ENCODE results near the gene RAET1G. TPM values are rescaled to one million over a fixed set of nuclear protein-coding genes. Genes with fewer than 3 reads are reported as not detected.

RAET1G gene
- total and polyA plus RNA-seq, 9 of the 15 experiments (the other 6 are each of a cell fraction or from before 2014, with no cell fraction given): 0.11 TPM; not detected in 8

DNA sequence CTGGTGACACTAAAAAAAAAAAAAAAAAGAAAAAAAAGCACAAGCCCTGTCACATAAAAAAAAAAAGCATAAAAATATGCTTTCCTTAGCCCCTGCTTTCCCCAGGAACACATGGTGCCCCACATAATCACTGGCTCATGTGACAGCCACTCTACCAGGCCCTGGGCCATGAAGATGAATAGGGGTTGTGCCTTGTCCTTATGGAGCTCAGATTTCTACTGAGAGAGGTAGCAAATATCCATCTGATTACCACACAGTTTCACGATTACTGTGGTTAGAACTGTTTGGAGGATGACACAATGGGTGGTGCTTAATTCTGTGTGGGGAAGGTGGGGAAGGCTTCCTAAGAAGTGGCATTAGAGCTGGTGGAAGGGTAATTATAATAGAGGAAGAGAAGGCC is 34.3 kb downstream of the RAET1G start (continued):
- TF ChIP-seq ZNF12 (CRISPR knock-in tag; IDR thresholded peaks at IDR 0.05) (no peak), NCOA2 (IDR thresholded peaks at IDR 0.05; ENCODE audit: partially characterized antibody in 2 of 2) (no peak), MAFG (tag; conservative IDR thresholded peaks at IDR 0.05) (no peak), BCL6 (CRISPR knock-in tag; IDR thresholded peaks at IDR 0.05) (no peak), KAT2B (IDR thresholded peaks at IDR 0.05; ENCODE audit: low read depth, low read length) (no peak)
- TF ChIP-seq, protein P1, sequence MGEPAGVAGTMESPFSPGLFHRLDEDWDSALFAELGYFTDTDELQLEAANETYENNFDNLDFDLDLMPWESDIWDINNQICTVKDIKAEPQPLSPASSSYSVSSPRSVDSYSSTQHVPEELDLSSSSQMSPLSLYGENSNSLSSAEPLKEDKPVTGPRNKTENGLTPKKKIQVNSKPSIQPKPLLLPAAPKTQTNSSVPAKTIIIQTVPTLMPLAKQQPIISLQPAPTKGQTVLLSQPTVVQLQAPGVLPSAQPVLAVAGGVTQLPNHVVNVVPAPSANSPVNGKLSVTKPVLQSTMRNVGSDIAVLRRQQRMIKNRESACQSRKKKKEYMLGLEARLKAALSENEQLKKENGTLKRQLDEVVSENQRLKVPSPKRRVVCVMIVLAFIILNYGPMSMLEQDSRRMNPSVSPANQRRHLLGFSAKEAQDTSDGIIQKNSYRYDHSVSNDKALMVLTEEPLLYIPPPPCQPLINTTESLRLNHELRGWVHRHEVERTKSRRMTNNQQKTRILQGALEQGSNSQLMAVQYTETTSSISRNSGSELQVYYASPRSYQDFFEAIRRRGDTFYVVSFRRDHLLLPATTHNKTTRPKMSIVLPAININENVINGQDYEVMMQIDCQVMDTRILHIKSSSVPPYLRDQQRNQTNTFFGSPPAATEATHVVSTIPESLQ (CRISPR knock-in tag; IDR thresholded peaks at IDR 0.05): no peak

DNA sequence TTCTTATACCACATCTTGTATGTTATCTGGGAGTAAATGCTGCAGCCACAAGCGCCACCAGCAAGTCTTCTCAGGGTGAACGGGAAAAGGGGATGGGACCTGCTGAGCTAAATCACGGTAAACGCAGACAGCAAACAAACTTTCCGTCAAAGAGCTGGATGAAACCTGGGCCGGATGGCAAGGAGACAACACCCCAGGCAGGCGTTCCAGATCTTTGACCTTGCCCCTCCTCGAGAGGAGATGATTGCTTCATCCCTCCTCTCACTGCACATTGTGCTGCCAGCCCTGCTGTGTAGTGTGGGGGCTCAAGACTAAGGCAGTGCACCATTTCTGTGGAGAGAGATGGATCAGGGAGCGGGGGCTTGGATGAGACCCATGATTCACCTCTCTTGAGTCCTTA is 34.8 kb downstream of the RAET1G start:
- no peak for TF ChIP-seq SMARCA5 (IDR thresholded peaks at IDR 0.05)
- TF ChIP-seq, protein P2, sequence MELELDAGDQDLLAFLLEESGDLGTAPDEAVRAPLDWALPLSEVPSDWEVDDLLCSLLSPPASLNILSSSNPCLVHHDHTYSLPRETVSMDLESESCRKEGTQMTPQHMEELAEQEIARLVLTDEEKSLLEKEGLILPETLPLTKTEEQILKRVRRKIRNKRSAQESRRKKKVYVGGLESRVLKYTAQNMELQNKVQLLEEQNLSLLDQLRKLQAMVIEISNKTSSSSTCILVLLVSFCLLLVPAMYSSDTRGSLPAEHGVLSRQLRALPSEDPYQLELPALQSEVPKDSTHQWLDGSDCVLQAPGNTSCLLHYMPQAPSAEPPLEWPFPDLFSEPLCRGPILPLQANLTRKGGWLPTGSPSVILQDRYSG (tag; conservative IDR thresholded peaks at IDR 0.05; ENCODE audit: low read depth): no peak
- TF ChIP-seq C11orf30 (IDR thresholded peaks at IDR 0.05; ENCODE audit: low read depth): no peak
- Histone ChIP-seq H3K4me3 (no peak overlapping the region), H3K4me1 (replicated peaks in 1 of 2; ENCODE audit: control insufficient read depth in 2 of 2, insufficient read depth in 2 of 2, low read length in 2 of 2) (no peaks in the 10 kb centered on the region), H4K20me1 (replicated peaks; ENCODE audit: control insufficient read depth, insufficient read depth, low read length) (no peaks in the 10 kb centered on the region), H3K27ac (ENCODE audit: extremely low read depth, low read depth, low read length) (no peak overlapping the region), H3K79me2 (ENCODE audit: control insufficient read depth, insufficient read depth, low read length) (no peaks in the 10 kb centered on the region), H2AFZ (ENCODE audit: low read depth, low read length) (no peak overlapping the region), H3K9me1 (ENCODE audit: control insufficient read depth, insufficient read depth, low read length) (no peaks in the 10 kb centered on the region), H3K4me2 (ENCODE audit: insufficient read depth, low read length) (no peak overlapping the region), H3K36me3 (ENCODE audit: control insufficient read depth, insufficient read depth, low read length) (no peaks in the 10 kb centered on the region), H3K9ac (ENCODE audit: insufficient read depth in 1 of 2, low read depth in 2 of 2, low read length in 2 of 2) (no peak overlapping the region), H3K27me3 (ENCODE audit: control insufficient read depth in 2 of 2, insufficient read depth in 2 of 2, low read length in 2 of 2) (peaks cover 47 to 55% of the 10 kb centered on the region in 2 experiments; a peak in 4 of 5 replicates), H3K9me3 (replicated peaks; ENCODE audit: control insufficient read depth, insufficient read depth, low read depth, low read length) (no peaks in the 10 kb centered on the region)
- FAIRE-seq (no peak), DNase-seq (ENCODE audit: extremely low read depth in 1 of 4, low spot score in 3 of 4) (no peak), ATAC-seq (no peak)
- ChIA-PET CTCF (ENCODE audit: low intra/inter-chr PET ratio) (no interaction called here), POLR2A (no interaction called here)
- BruUV-seq (replicated peaks): no TSS peak
- WGBS (ENCODE audit: insufficient coverage, low coverage, missing lambda C conversion rate): 6% methylated on average over 9 of the region's 9 CpGs
- intact Hi-C loops (cut with micrococcal nuclease) (no loop called here), in situ Hi-C loops (cut with MboI) (no loop called here)
